ENCODE results near the gene GSDME.

- no peak for TF ChIP-seq SUZ12 (IDR thresholded peaks at IDR 0.05; ENCODE audit: extremely low read depth, insufficient read depth, insufficient read length)
- TF ChIP-seq YY1 (IDR thresholded peaks at IDR 0.05; ENCODE audit: insufficient read depth, insufficient read length): no peak
These were observed 42.6 kb downstream of the GSDME start for GRCh38 chr7:24714676-24715010.
